ENCODE data around the gene CACNA1S.

Gene CACNA1S

DNA sequence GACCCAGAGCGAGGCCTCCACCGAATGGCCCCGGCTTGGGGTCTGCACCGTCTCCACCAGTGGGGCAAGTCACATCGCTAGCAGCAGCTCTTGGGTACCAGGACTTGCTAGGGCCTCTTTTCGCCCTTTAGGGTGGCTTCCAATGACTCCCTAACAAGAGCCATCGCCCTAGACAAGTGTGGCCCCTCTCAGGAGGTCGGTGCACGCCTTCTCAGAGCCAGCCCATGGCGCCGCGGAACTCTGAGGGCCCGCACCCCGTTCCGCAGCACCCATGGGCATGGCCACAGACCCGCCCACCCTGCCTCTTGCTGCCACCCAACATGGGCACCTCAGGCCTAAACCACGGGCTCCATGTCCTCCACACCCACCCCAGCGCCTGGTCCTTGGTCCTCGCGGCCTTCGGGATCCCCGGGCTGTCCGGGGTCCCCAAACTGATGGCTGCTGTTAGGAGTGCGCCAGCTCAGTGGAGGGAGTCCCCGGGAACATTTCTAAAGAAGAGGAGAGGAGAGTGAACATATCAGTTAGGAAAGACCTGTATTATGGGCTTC lies 3.2 kb upstream of the CACNA1S start:
- no peak for DNase-seq

GRCh38 chr1:201114245-201115131 lies 2.3 kb upstream of the CACNA1S start:
- DNase-seq = peak; percentile 81

- no peak for DNase-seq
Observed at GRCh38 chr1:201113451-201114244, 1.4 kb upstream of the CACNA1S start.

DNA sequence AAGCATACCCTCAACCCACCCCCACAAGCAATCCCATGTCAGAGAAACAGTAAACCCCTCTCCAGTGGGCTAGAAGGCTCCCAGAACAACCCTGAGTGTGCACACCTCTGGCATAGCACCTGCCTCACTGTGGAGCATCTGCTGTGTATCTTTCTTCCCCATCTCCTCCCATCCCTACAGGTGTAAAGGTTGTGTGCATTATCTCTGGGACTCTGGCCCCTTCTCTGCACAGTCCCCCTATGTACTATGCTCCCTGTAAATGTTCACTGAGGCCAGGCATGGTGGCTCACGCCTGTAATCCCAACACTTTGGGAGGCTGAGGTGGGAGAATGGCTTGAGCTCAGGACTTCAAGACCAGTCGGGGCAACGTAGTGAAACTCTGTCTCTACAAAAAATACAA lies 700 bp upstream of the CACNA1S start:
- DNase-seq = no peak

GRCh38 chr1:201111672-201112071 lies 554 bp downstream of the CACNA1S start:
- no peak for DNase-seq

DNA sequence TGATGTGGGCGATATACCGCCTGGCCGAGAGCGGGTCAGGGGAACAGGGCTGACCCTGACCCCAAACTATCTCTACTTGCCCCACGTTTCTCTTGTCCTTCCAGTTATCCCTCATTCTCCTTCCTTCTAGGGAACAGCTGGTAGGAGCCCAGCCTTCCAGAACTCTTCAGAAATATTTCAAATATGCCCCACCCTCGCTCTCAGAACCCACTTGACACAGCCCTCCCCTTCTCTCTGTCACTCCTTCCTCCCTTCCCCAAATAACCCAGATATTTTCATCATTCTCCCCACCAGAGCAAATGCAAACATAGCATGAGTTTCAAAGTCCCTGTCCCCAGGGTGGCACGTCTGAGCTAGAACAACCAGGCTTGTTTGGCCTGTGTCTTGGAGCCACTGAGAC lies 1.1 kb downstream of the CACNA1S start:
- no peak for DNase-seq

GRCh38 chr1:201110616-201111015 lies 1.6 kb downstream of the CACNA1S start:
- DNase-seq = no peak

GRCh38 chr1:201110138-201110537 lies 2.1 kb downstream of the CACNA1S start:
- DNase-seq = no peak

DNA sequence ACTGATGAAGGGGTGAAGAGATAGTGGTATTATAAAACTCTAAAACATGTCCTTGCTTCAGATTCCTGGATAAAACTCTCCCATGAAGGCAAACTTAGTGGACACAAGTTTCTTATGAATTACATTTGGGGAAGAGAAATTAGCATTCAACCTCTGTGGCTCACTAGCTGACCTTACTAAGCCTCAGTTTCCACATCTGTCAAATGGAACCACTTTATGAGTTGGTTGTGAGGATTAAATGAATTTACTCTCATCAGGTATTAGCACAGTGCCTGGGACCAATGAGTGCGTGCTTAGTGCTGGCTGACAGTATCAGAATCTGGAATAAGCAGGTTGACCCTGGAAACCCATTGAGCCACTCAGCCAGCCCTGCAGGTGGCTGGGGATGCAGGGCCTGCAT lies 2.6 kb downstream of the CACNA1S start:
- no peak for DNase-seq

GRCh38 chr1:201108614-201109013 lies 3.6 kb downstream of the CACNA1S start:
- DNase-seq = no peak

DNA sequence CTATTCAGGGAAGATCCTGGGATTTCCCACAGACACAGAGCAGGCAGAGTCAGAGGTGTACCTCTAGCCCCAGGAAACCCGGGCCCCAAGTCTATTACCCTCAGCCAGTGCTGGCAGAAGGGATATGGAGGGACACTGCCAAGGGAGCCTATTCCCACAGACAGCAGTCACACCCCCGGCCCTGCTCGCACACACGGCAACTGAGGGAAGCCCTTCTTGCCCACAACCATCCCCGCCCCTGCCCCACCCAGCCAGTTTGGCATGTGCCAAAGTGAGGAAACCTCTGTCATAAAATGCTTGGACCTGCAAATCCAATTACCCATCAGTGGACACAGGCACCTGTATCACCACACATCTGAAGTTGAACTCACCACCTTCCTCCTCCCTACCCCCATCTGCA lies 6.5 kb downstream of the CACNA1S start:
- DNase-seq = no peak

DNA sequence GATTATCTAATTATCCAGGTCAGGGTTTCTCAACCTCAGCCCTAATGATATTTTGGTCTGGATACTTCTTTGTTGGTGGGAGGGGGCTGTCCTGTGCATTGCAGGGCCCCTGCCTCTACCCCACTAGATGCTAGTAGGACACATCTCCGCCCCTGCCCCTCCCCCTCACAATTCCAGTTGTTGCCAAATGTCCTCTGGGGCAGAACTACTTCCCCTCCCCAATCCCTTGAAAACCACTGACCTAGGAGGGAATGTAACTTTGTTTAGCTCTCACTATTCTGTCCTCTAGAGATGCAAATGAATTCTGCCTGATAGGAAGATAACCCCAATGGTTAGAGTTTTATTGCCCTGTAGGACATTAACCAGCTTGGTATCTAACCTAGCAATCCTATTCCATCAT lies 8.1 kb downstream of the CACNA1S start:
- no peak for DNase-seq

- DNase-seq = no peak
Observed at GRCh38 chr1:201103666-201104065, 8.6 kb downstream of the CACNA1S start.

DNA sequence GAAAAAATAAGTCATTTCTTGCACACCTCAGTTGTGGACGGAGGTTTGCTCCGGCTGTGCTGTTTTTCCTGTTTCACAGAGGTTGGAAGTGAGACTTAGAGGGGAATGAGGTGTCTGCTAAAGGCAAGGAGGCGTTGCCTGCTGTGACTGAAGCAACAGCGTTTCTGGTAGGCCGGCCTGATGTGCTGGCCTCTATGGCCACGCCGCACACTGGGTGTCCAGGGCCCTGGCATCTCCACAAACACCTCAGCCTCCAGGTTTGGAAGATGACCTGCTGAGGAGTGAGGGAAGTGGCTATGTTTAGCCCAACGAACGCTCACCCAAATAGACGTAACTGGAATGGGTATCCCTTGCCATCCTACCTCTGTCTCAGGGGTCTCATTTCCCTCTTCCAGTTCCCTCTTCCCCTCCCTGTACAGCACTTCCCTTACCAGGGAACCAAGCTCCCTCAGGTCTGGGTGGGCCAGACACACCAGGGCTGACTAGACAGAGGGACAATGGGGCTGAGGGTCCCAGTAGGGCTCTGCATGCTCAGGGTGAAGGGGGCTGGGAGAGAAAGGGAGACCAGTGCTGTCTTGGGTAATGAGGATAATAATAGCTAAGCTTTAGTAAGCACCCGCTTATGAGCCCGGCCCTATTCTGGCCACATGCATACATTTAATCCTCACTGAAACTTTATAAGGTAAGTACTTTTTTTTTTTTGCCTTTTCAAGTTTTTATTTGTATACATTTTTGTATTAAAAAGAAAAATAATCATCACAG lies 11.9 kb downstream of the CACNA1S start:
- no peak for DNase-seq

GRCh38 chr1:201098992-201099677 lies 13.1 kb downstream of the CACNA1S start:
- no peak for DNase-seq

DNA sequence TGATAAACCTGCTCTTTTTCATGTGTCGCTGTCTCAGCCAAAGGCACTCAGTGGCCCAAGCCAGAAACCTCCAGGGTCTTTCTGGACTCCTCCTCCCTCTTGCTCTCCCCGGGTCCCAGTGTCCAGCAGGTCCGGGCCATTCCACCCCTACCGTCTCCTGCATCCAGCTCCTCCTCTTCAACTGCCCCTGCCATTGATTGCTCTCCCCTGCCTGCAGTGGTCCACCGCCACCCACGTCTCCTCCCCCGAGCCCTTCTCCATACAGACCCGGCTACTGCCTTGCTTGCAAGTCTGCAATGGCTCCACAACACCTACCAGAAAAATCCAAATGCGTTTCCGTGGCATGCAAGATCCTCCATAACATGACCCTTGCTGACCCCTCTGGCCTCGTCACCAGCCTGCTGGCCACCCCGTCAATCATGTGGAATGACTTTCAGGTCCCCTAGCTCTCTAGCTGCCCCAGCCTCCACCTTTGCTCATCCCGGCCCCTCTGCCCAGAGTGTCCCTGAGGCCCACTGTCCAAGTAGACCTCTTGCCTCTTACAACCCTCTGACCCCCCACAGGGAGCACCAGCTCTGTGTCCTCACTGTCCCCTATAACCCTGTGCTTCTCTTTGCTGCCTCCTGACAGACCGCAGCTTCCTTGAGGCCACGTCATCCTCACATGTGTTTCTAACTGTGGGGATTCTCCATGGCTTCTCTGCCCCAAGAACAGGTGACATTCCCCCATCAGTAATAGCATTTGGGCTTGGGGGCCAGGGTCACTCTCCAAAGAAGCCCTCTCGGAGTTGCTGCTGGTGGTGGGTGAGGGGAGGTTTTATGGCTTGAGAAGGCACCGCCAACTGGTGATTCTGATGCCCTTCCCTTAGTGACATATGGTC lies 15.0 kb downstream of the CACNA1S start:
- DNase-seq = no peak

DNA sequence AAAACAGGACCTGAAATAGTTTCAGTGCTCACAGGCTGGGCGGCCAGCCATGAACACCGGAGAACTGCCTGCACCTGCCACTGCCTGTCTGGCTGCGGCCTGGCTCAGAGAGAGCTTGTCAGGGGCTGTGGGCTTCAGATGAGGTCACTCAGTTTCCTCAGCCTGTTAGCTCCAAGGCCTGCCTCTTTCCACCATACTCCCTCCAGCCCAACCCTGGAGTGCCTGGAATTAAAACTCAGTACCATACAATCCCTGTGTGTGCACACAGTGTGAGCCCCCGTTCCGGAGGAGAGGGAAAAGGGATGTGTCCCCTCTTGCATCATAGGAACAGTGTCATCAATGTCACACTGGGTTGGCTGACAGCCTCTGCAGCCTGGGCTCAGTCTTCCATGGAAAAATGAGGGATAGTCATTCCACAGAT lies 16.2 kb downstream of the CACNA1S start:
- peak; percentile 21 for DNase-seq

- no peak for DNase-seq
Observed at GRCh38 chr1:201095581-201095980, 16.6 kb downstream of the CACNA1S start.

DNA sequence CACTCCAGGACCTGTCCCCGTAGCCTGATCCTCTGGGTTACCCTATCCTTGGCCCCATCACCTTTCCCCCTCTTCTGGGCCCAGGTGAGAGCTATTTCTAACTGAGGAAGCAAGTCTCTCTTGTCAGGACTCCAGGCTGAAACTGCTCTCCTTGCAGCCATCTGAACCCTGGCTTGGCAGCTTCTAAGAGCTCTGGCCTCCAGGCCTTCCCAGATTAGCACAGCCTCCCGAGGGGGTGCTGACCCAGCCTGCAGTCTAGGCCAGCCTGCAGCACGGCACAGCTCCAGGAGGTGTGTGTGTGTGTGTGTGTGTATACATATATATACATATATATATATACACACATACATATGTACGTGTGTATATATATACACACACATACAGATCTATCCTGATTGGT lies 17.4 kb downstream of the CACNA1S start:
- DNase-seq = no peak

- no peak for DNase-seq
Observed at GRCh38 chr1:201093962-201094361, 18.3 kb downstream of the CACNA1S start.

GRCh38 chr1:201093561-201093960 lies 18.7 kb downstream of the CACNA1S start:
- DNase-seq = no peak

Measured in SHP77 treated with DMSO at 0.1 percent for 48 hours (cell line).